ENCODE data around the gene CEP89.
"Not testable (repeated sequence)": the region's sequence is repeated elsewhere in the genome, so short reads cannot be mapped to it uniquely, and the experiment has no call there.

The CEP89 gene

GRCh38 chr19:32868206-32868950 is 103.4 kb downstream of the CEP89 start:
- DNase-seq, result no peak

DNA sequence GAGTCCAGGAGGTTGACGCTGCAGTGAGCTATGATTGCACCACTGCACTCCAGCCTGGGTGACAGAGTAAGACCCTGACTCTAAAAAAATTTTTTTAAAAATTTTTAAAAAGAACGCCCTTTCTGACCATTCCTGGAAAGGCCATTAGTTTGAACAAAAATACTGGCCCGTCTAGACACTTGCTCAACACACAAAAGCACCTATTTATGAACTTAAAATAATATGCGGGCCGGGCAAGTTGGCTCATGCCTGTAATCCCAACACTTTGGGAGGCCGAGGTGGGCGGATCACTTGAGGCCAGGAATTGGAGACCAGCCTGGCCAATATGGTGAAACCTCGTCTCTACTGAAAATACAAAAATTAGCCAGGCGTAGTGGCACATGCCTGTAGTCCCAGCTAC is 104.3 kb downstream of the CEP89 start:
- not testable (repeated sequence) for DNase-seq

GRCh38 chr19:32866564-32867265 is 105.0 kb downstream of the CEP89 start:
- DNase-seq, result no peak

DNA sequence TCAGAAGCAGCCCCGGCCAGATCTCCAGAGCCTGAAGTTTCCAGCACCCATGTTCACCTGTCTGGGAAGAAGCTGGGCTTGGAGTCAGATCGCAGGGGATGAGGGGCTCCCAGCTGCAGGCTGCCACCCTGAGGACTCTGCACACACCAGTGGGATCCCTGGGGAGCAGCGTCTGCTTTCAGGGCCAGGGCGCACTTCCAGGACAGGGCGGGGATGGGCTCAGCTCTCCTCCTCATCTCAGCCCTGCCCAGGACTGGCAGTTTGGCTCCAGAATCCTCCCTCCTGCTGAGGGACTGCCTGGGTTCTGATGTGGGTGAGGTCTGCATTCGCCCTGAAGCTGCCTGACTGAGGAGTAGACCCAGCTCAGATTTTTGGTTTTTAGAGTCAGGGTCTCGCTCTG is 105.7 kb downstream of the CEP89 start:
- DNase-seq, result no peak

DNA sequence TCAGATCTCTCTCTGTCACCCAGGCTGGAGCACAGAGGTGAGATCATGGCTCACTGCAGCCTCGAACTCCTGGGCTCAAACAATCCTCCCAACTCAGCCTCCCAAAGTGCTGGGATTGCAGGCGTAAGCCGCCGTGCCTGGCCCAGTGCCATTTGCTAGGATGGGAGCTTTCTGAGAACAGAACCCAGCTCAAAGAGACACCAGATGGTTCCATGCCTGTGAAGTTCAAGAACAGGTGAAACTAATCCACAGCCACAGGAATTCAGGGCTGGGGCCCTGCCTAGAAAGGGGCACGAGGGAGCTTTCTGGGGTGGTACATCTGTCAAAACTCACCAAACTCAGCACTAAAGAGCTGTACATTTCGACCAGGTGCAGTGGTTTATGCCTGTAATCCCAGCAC is 106.4 kb downstream of the CEP89 start:
- no peak for DNase-seq

DNA sequence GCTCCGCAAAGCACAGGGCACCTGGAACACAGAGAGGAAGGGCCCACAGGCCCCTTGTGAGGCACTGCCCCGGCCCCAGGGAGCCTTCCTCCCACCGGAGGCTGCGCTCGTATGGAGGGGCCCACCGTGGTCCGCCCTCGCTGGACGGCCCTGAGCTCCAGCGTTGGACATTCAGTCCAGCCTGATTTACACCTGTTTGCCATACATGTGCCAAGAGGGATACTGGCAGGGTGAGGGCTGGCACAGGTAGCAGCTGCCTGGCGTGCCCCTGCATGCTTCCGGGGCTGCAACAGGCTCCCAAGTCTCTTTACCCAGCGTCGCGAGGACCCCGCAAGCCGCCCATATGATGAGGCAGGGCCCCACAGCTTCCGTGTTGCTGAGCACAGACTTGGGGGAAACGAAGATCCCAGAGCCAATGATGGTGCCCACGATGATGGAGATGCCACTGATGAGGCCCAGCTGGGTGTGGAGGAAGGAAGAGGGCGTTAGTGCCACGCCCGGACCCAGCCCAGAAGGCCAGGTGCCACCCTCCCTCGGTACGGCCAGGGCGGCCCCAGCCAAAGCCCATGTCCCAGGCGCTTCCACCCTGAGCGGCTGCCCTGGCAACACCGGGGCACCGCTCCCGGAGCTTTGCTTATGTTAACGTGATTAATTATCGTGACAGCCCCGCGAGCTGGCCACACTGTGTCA is 107.3 kb downstream of the CEP89 start:
- DNase-seq, result no peak

- no peak for DNase-seq
These were observed 107.9 kb downstream of the CEP89 start for GRCh38 chr19:32863841-32864240.

GRCh38 chr19:32863301-32863700 is 108.5 kb downstream of the CEP89 start:
- no peak for DNase-seq

GRCh38 chr19:32862741-32863140 is 109.0 kb downstream of the CEP89 start:
- DNase-seq, result no peak

GRCh38 chr19:32862173-32862572 is 109.6 kb downstream of the CEP89 start:
- no peak for DNase-seq

DNA sequence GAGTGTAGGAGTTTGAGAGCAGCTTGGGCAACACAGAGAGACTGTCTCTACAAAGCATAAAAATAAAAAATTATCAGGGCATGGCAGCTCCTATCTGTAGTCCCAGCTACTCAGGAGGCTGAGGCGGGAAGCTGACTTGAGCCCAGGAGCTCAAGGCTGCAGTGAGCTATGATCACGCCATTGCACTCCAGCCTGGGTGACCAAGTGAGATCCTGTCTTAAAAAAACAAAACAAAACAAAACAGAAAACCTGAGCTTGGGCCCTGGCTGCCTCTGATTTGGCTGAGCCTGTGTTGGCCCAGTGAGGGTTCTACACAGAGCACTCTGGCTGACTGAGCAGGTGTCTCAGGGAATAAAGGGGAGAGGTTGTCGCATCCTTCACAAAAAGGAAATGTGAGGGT is 110.2 kb downstream of the CEP89 start:
- DNase-seq, result no peak

DNA sequence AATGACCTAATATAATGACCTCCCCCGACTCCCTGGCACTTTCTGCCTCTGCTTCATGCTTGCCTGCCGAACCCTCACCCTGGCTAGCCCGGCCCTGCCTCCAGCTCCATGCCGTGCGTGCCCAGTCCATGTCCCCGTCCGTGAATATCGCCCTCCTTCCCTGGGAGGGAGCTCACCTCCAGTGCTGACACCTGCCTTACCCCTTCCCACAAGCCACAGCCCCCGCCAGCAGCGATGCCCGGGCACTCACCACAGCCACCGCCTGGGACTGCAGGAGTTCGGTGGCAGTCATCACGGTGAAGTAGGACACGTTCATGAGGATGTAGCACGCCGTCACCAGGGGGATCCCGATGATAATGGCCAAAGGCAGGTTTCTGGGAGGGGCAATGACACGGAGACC is 112.2 kb downstream of the CEP89 start:
- no peak for DNase-seq

DNA sequence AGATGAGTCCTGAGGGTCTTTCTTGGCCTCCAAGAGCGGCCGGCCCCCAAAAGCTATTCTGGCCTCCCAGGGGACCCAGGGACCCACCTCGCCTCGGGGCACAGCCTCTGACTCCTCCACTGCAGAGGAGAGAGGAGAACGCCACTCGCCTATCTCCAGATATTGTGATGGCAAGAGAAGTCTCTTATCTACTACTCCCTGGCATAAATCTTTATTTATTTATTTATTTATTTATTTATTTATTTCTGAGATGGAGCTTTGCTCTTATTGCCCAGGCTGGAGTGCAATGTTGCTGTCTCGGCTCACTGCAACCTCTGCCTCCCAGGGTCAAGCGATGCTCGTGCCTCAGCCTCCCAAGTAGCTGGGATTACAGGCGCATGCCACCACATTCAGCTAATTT is 113.2 kb downstream of the CEP89 start:
- no peak for DNase-seq

DNA sequence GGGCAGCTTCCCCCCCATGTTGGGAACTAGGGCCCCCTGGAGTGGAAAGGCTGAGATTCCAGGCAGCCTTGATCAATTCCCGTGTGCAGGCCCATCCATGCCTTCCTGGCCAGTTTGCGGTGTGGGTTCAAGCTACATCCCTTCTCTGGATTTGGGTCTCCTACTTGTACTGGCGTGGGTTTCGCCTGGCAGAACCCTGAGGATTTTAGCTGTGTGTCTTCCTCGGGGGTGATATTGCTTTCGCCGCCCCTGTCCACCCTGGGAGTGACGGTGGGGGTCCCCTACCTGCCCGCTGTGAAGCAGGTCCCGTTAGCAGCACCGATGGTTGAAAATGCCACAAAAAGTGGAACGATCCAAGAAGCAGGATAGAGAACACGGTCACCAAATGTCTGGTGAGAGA is 113.6 kb downstream of the CEP89 start:
- DNase-seq, result no peak

GRCh38 chr19:32857584-32857983 is 114.2 kb downstream of the CEP89 start:
- no peak for DNase-seq

- not testable (repeated sequence) for DNase-seq
These were observed 114.9 kb downstream of the CEP89 start for GRCh38 chr19:32856818-32857217.

- DNase-seq, result no peak
These were observed 119.5 kb downstream of the CEP89 start for GRCh38 chr19:32852216-32852615.

DNA sequence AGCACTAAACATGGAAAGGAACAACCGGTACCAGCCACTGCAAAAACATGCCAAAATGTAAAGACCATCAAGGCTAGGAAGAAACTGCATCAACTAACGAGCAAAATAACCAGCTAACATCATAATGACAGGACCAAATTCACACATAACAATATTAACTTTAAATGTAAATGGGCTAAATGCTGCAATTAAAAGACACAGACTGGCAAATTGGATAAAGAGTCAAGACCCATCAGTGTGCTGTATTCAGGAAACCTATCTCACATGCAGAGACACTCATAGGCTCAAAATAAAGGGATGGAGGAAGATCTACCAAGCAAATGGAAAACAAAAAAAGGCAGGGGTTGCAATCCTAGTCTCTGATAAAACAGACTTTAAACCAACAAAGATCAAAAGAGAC is 123.7 kb downstream of the CEP89 start:
- DNase-seq, result not testable (repeated sequence)

GRCh38 chr19:32843716-32844245 is 128.0 kb downstream of the CEP89 start:
- DNase-seq, result no peak

DNA sequence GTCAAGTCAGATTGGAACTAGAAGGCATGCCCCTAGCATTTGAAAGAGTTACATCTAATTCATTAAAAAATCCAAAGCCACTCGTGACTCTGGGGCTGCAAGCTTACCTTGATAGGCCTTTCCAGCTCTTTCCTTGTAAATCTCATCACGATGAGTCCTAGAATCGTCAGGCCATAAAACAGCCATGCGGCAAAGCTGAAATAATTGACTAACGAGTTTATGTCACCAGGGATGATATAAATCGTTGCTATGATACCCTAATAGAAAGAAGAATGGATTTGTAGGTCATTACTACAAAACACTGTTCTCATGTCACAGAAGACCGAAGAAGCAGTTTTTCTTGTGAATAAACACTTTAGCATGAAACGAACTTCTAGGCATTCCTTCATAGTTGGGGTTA is 129.7 kb downstream of the CEP89 start:
- no peak for DNase-seq

DNA sequence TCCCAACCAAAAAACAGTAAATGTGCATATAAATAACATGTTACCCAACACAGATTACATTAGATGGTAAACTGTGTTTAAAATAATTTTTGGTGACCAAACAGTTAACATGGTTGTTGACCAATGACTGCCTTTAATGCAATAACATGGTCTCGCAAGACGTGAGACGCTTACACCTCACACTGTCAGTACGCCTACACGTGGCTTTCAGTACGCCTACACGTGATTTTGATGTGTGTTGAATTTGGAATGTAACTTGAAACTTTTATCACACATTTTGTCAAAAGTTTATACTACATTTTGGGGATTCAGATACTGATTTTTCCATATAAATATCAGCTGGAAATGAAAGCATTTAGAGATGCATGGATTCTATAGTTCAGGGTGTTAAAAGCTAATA is 134.2 kb downstream of the CEP89 start:
- no peak for DNase-seq

- DNase-seq, result not testable (repeated sequence)
These were observed 138.4 kb downstream of the CEP89 start for GRCh38 chr19:32833388-32833787.

DNA sequence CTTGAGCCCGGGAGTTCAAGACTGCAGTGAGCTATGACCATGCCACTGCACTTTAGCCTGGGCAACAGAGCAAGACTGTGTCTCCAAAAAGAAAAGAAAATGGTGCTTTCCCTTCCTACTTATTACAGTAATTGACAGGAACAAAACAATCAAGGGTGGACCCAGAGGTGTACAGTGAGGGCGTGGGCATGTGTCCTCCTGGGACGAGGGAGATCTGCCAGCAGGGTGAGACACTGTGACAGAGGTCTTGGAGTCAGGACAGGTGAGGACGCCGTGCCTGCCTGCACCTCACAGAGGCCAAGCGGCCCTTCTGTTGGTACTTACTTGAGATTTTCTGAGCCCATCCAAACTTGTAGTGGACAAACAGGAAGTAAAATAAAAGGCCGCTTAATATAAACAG is 138.9 kb downstream of the CEP89 start:
- DNase-seq, result not testable (repeated sequence)

DNA sequence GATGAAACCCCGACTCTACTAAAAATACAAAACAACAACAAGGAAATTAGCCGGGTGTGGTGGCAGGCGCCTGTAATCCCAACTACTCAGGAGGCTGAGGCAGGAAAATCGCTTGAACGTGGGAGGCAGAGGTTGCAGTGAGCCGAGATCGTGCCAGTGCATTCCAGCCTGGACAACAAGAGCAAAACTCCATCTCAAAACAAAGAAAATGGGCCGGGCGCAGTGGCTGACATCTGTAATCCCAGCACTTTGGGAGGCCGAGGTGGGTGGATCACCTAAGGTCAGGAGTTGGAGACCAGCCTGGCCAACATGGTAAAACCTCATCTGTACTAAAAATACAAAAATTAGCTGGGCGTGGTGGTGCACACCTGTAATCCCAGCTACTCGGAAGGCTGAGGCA is 139.7 kb downstream of the CEP89 start:
- not testable (repeated sequence) for DNase-seq
